IMR-90 (cell line): ENCODE results near the gene KLHL29. TPM values are rescaled to one million over a fixed set of nuclear protein-coding genes. Genes with fewer than 3 reads are reported as not detected.

Experiments used
- ATAC-seq: fragments of 200-7000 bp; cut with Tn5 transposase; 2 replicates; pipeline ENCODE4 v1.9.1; 2020; ENCODE audit warnings: low read depth, mild to moderate bottlenecking, moderate library complexity
- BruUV-seq: library from RNA; stranded (reverse); fragments of 400-500 nt; replicated peaks from 2 replicates; lab custom pipeline; 2021; lab: Mats Ljungman, UMichigan
- CTCF ChIA-PET: fragments of 300-600 bp; formaldehyde crosslinking; extraction: SDS; loops from one replicate; lab custom pipeline; 2021; ENCODE audit warnings: antibody characterized with exemption; lab: Yijun Ruan, JAX
- POLR2A ChIA-PET: fragments of 300-600 bp; sonication (Branson Sonifier 250); formaldehyde crosslinking; loops from one replicate; lab custom pipeline; 2022; ENCODE audit warnings: antibody characterized with exemption; ENCODE audit not compliant: unreplicated experiment; lab: Charles Lee
- DNase-seq: peaks from one replicate; pipeline ENCODE4 v3.0.0; 2013
- H2AFZ ChIP-seq: replicated peaks from 2 replicates; pipeline ENCODE3; 2013; ENCODE audit warnings: low read length, mild to moderate bottlenecking; ENCODE audit not compliant: poor library complexity
- H2AK5ac ChIP-seq: 2 replicates; pipeline ENCODE4 v1.6.1; 2013; ENCODE audit warnings: low read depth, low read length, inconsistent platforms
- H2AK9ac ChIP-seq: replicated peaks from 2 replicates; pipeline ENCODE3; 2013; ENCODE audit warnings: mild to moderate bottlenecking, low read depth, low read length, moderate library complexity; ENCODE audit not compliant: poor library complexity
- H2BK120ac ChIP-seq: 2 replicates; pipeline ENCODE4 v1.6.1; 2013; ENCODE audit warnings: low read depth, low read length, inconsistent platforms
- H2BK15ac ChIP-seq: 3 replicates; pipeline ENCODE4 v1.6.1; 2013; ENCODE audit warnings: low read depth, low read length, inconsistent platforms
- H2BK20ac ChIP-seq: 2 replicates; pipeline ENCODE4 v1.6.1; 2013; ENCODE audit warnings: low read depth, mild to moderate bottlenecking, inconsistent platforms, low read length, moderate library complexity
- H2BK5ac ChIP-seq: 2 replicates; pipeline ENCODE4 v1.6.1; 2013; ENCODE audit warnings: mild to moderate bottlenecking, low read depth, low read length, inconsistent platforms; ENCODE audit not compliant: poor library complexity, severe bottlenecking
- H3K14ac ChIP-seq: replicated peaks from 2 replicates; pipeline ENCODE4 v1.6.1; 2013; ENCODE audit warnings: low read depth, low read length, inconsistent platforms
- H3K18ac ChIP-seq: 2 replicates; pipeline ENCODE4 v1.6.1; 2013; ENCODE audit warnings: low read depth, low read length, control low read depth
- H3K23ac ChIP-seq: 2 replicates; pipeline ENCODE4 v1.6.1; 2013; ENCODE audit warnings: low read depth, low read length, inconsistent platforms
- H3K27ac ChIP-seq: 2 replicates; pipeline ENCODE4 v1.5.1; 2013; ENCODE audit warnings: mild to moderate bottlenecking, control low read depth, low read length; ENCODE audit not compliant: insufficient read depth
- H3K27me3 ChIP-seq: 2 replicates; pipeline ENCODE4 v1.6.1; 2013; ENCODE audit warnings: low read length; ENCODE audit not compliant: control insufficient read depth, insufficient read depth
- H3K36me3 ChIP-seq: 2 replicates; pipeline ENCODE4 v1.6.1; 2013; ENCODE audit warnings: low read length, mixed read lengths; ENCODE audit not compliant: control insufficient read depth, insufficient read depth
- H3K4ac ChIP-seq: 2 replicates; pipeline ENCODE4 v1.6.1; 2013; ENCODE audit warnings: low read depth, low read length, inconsistent platforms
- H3K4me1 ChIP-seq: 2 replicates; pipeline ENCODE4 v1.6.1; 2013; ENCODE audit warnings: low read length, mixed read lengths; ENCODE audit not compliant: control insufficient read depth, insufficient read depth
- H3K4me2 ChIP-seq: 2 replicates; pipeline ENCODE4 v1.6.1; 2013; ENCODE audit warnings: low read depth, mild to moderate bottlenecking, control low read depth, low read length, moderate library complexity
- H3K4me3 ChIP-seq: 2 replicates; pipeline ENCODE4 v1.5.1; 2013; ENCODE audit warnings: low read depth, mild to moderate bottlenecking, control low read depth, low read length, moderate library complexity; ENCODE audit not compliant: insufficient read depth
- H3K56ac ChIP-seq: 2 replicates; pipeline ENCODE4 v1.6.1; 2013; ENCODE audit warnings: low read length, inconsistent platforms; ENCODE audit not compliant: insufficient read depth; ENCODE audit errors: extremely low read depth
- H3K79me1 ChIP-seq, 2 experiments: 2 replicates each; pipeline ENCODE4 v1.6.1; 2013; ENCODE audit warnings: low read length in 2 of 2, inconsistent platforms in 1 of 2, low read depth in 1 of 2
- H3K9ac ChIP-seq: 2 replicates; pipeline ENCODE4 v1.6.1; 2013; ENCODE audit warnings: low read depth, low read length, control low read depth
- H3K9me1 ChIP-seq: 2 replicates; pipeline ENCODE4 v1.6.1; 2013; ENCODE audit warnings: low read length, inconsistent platforms; ENCODE audit not compliant: insufficient read depth
- H3K9me3 ChIP-seq: 2 replicates; pipeline ENCODE4 v1.6.1; 2013; ENCODE audit warnings: low read length; ENCODE audit not compliant: control insufficient read depth, insufficient read depth
- H4K20me1 ChIP-seq: 2 replicates; pipeline ENCODE4 v1.6.1; 2013; ENCODE audit warnings: low read length, inconsistent platforms; ENCODE audit not compliant: insufficient read depth
- H4K5ac ChIP-seq: 2 replicates; pipeline ENCODE4 v1.6.1; 2013; ENCODE audit warnings: mild to moderate bottlenecking, low read depth, low read length, control low read depth
- H4K8ac ChIP-seq, 2 experiments: 2 replicates each; pipeline ENCODE4 v1.6.1; 2013; ENCODE audit warnings: low read depth in 2 of 2, low read length in 2 of 2, control low read depth in 1 of 2, inconsistent platforms in 1 of 2
- H4K91ac ChIP-seq: 2 replicates; pipeline ENCODE4 v1.6.1; 2013; ENCODE audit warnings: low read depth, low read length, inconsistent platforms; ENCODE audit not compliant: insufficient read depth
- BHLHE40 ChIP-seq: fragments of 150-350 bp; IDR thresholded peaks from 2 replicates; pipeline ENCODE4 v1.6.1; 2016; ENCODE audit warnings: mild to moderate bottlenecking, low read depth, low read length
- CEBPB ChIP-seq: IDR thresholded peaks from 2 replicates; pipeline ENCODE4 v1.6.1; 2012; ENCODE audit warnings: low read depth, low read length, improper control_type of control experiment
- CHD1 ChIP-seq: IDR thresholded peaks from 2 replicates; pipeline ENCODE4 v1.6.1; 2012; ENCODE audit warnings: low read depth, low read length, improper control_type of control experiment
- FOS ChIP-seq: fragments of 150-350 bp; IDR thresholded peaks from 2 replicates; pipeline ENCODE4 v1.6.1; 2016; ENCODE audit warnings: low read depth, low read length
- MAFK ChIP-seq: IDR thresholded peaks from 2 replicates; pipeline ENCODE4 v1.6.1; 2012; ENCODE audit warnings: low read depth, low read length, improper control_type of control experiment
- MAZ ChIP-seq: IDR thresholded peaks from 2 replicates; pipeline ENCODE4 v1.6.1; 2012; ENCODE audit warnings: low read depth, mild to moderate bottlenecking, low read length, improper control_type of control experiment, moderate library complexity, borderline replicate concordance
- MXI1 ChIP-seq: IDR thresholded peaks from 2 replicates; pipeline ENCODE4 v1.6.1; 2012; ENCODE audit warnings: low read depth, mild to moderate bottlenecking, low read length, moderate library complexity, borderline replicate concordance
- NFE2L2 ChIP-seq: fragments of 150-350 bp; IDR thresholded peaks from 2 replicates; pipeline ENCODE4 v1.6.1; 2016; ENCODE audit warnings: low read depth, mild to moderate bottlenecking, low read length
- POLR2A ChIP-seq: IDR thresholded peaks from 2 replicates; pipeline ENCODE4 v1.6.1; 2012; ENCODE audit warnings: mild to moderate bottlenecking, low read depth, low read length
- RAD21 ChIP-seq: IDR thresholded peaks from 2 replicates; pipeline ENCODE4 v1.6.1; 2012; ENCODE audit warnings: low read length, improper control_type of control experiment
- RCOR1 ChIP-seq: IDR thresholded peaks from 2 replicates; pipeline ENCODE4 v1.6.1; 2012; ENCODE audit warnings: mild to moderate bottlenecking, low read length, improper control_type of control experiment; ENCODE audit not compliant: insufficient replicate concordance
- RFX5 ChIP-seq: IDR thresholded peaks from 2 replicates; pipeline ENCODE4 v1.8.0; 2012; ENCODE audit warnings: low read depth, mild to moderate bottlenecking, low read length, moderate library complexity
- SMC3 ChIP-seq: fragments of 150-350 bp; IDR thresholded peaks from 2 replicates; pipeline ENCODE4 v1.6.1; 2016; ENCODE audit warnings: low read depth, mild to moderate bottlenecking, antibody characterized with exemption, low read length, moderate library complexity
- USF2 ChIP-seq: fragments of 150-350 bp; IDR thresholded peaks from 2 replicates; pipeline ENCODE4 v1.6.1; 2017; ENCODE audit warnings: mild to moderate bottlenecking, antibody characterized with exemption, low read length, low read depth
- WGBS, 2 experiments: methylation state at CpG; one replicate each; pipeline versions ENCODE4 v1.1.5 to v1.1.7; 2013; ENCODE audit warnings: missing lambda C conversion rate in 2 of 2; ENCODE audit not compliant: insufficient read length in 1 of 2; ENCODE audit errors: extremely low coverage in 2 of 2; 5-methylcytosine and 5-hydroxymethylcytosine counted together
- dilution Hi-C: fragments of 300-500 bp; cut with HindIII; formaldehyde crosslinking; loops from one replicate; pipeline ENCODE4 v1.14.3; 2018; ENCODE audit warnings: low sequenced_read_pairs; ENCODE audit not compliant: unreplicated experiment
- in situ Hi-C: fragments of 300-500 bp; cut with MboI; formaldehyde crosslinking; loops from 3 replicates; pipeline ENCODE4 v1.14.3; 2019; ENCODE audit warnings: low sequenced_read_pairs, inconsistent platforms, mixed read lengths
- intact Hi-C: fragments of 100-400 bp; cut with micrococcal nuclease; formaldehyde crosslinking; loops from 2 replicates; pipeline ENCODE4 v1.10.0; 2022
- polyA plus RNA-seq, 3 experiments: library from polyadenylated mRNA; depleted of rRNA; stranded (reverse); fragments of >200 nt; gene quantifications; 2 replicates each; pipeline ENCODE4 v1.2.3, GENCODE V29; 2012; ENCODE audit warnings: low replicate concordance in 1 of 3
- total RNA-seq: library from RNA; depleted of rRNA; stranded (reverse); fragments of >200 nt; gene quantifications from 2 replicates; pipeline ENCODE4 v1.2.3, GENCODE V29; 2012
- TF ChIP-seq, protein P1 (sequence below): conservative IDR thresholded peaks from 2 replicates; pipeline ENCODE4 v1.5.1; 2012; ENCODE audit warnings: mild to moderate bottlenecking, low read depth, low read length, improper control_type of control experiment
- TF ChIP-seq, protein P2 (sequence below): fragments of 150-350 bp; IDR thresholded peaks from 2 replicates; pipeline ENCODE4 v1.6.1; 2016; ENCODE audit warnings: low read depth, mild to moderate bottlenecking, low read length, moderate library complexity, borderline replicate concordance

KLHL29 gene
- total and polyA plus RNA-seq, 2 of the 4 experiments (the other 2 are of a cell fraction) = 2.0 to 8.0 TPM

DNA sequence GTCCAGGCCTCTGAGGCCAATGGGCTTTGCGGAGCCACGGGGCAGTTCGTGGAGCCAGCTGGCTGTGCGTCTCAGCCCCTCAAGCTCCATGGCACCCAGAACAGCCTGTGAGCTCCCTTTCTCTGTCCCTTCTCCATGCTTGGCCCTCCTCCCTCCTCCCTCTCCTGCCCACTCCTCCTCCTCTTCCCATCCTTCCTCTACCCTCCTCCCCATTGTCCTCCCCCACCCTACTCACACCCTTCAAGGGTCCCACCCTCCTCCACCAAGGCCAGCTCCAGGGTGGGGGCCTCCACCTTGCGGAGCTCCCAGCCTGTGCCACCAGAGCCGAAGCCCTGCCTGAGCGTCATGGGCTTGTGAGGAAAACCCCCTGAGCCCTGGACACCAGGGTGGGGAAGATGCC is 273.0 kb downstream of the KLHL29 start:
- no peak overlapping the region for H3K18ac ChIP-seq
- POLR2A ChIA-PET = no interaction called here
- no peaks in the 10 kb centered on the region; the same call in 1 of the 2 replicates for H3K9me1 ChIP-seq
- no peak overlapping the region for H2BK15ac ChIP-seq
- TF ChIP-seq RAD21 (no peak), POLR2A (no peak), MXI1 (no peak), USF2 (no peak), MAFK (no peak), CHD1 (no peak), CEBPB (no peak), NFE2L2 (no peak), BHLHE40 (no peak), FOS (no peak), RCOR1 (no peak), SMC3 (no peak), MAZ (no peak), RFX5 (no peak)
- TF ChIP-seq, protein P1, sequence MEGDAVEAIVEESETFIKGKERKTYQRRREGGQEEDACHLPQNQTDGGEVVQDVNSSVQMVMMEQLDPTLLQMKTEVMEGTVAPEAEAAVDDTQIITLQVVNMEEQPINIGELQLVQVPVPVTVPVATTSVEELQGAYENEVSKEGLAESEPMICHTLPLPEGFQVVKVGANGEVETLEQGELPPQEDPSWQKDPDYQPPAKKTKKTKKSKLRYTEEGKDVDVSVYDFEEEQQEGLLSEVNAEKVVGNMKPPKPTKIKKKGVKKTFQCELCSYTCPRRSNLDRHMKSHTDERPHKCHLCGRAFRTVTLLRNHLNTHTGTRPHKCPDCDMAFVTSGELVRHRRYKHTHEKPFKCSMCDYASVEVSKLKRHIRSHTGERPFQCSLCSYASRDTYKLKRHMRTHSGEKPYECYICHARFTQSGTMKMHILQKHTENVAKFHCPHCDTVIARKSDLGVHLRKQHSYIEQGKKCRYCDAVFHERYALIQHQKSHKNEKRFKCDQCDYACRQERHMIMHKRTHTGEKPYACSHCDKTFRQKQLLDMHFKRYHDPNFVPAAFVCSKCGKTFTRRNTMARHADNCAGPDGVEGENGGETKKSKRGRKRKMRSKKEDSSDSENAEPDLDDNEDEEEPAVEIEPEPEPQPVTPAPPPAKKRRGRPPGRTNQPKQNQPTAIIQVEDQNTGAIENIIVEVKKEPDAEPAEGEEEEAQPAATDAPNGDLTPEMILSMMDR = no peak
- TF ChIP-seq, protein P2, sequence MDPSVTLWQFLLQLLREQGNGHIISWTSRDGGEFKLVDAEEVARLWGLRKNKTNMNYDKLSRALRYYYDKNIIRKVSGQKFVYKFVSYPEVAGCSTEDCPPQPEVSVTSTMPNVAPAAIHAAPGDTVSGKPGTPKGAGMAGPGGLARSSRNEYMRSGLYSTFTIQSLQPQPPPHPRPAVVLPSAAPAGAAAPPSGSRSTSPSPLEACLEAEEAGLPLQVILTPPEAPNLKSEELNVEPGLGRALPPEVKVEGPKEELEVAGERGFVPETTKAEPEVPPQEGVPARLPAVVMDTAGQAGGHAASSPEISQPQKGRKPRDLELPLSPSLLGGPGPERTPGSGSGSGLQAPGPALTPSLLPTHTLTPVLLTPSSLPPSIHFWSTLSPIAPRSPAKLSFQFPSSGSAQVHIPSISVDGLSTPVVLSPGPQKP = no peak
- no peak overlapping the region for H3K4me3 ChIP-seq
- H2BK5ac ChIP-seq = no peak overlapping the region
- BruUV-seq = no TSS peak
- no peak overlapping the region for H3K4me2 ChIP-seq
- H2AK9ac ChIP-seq = no peak overlapping the region
- no peak overlapping the region for H3K4ac ChIP-seq
- no peak overlapping the region for H3K56ac ChIP-seq
- peaks cover 3% of the 10 kb centered on the region; the same call in 1 of the 2 replicates for H3K36me3 ChIP-seq
- H2AFZ ChIP-seq = no peak overlapping the region
- no peaks in the 10 kb centered on the region for H3K27me3 ChIP-seq
- ATAC-seq = no peak
- DNase-seq = no peak
- H3K14ac ChIP-seq = no peak overlapping the region
- H4K5ac ChIP-seq = no peak overlapping the region
- H4K20me1 ChIP-seq = no peaks in the 10 kb centered on the region
- no peak overlapping the region for H3K23ac ChIP-seq
- H2BK120ac ChIP-seq = no peak overlapping the region
- no peak overlapping the region for H4K8ac ChIP-seq
- in situ Hi-C loops (no loop called here), dilution Hi-C loops (no loop called here), intact Hi-C loops (no loop called here)
- H2AK5ac ChIP-seq = no peak overlapping the region; the same call in 1 of the 2 replicates
- no peaks in the 10 kb centered on the region for H3K9me3 ChIP-seq
- H3K79me1 ChIP-seq = no peaks in the 10 kb centered on the region
- WGBS, 2 experiments = 96% methylated on average over 4 of the region's 7 CpGs; no CpG with 5 or more reads in 1 of the 2 experiments
- CTCF ChIA-PET = no interaction called here
- H2BK20ac ChIP-seq = no peak overlapping the region
- H3K4me1 ChIP-seq = no peaks in the 10 kb centered on the region; the same call in 1 of the 2 replicates
- H4K91ac ChIP-seq = no peak overlapping the region
- H3K9ac ChIP-seq = no peak overlapping the region
- H3K27ac ChIP-seq = no peak overlapping the region
